ENCODE data around the gene CDK15. TPM values are rescaled to one million over a fixed set of nuclear protein-coding genes. Genes with fewer than 3 reads are reported as not detected.

CDK15 gene
- total RNA-seq = not detected

DNA sequence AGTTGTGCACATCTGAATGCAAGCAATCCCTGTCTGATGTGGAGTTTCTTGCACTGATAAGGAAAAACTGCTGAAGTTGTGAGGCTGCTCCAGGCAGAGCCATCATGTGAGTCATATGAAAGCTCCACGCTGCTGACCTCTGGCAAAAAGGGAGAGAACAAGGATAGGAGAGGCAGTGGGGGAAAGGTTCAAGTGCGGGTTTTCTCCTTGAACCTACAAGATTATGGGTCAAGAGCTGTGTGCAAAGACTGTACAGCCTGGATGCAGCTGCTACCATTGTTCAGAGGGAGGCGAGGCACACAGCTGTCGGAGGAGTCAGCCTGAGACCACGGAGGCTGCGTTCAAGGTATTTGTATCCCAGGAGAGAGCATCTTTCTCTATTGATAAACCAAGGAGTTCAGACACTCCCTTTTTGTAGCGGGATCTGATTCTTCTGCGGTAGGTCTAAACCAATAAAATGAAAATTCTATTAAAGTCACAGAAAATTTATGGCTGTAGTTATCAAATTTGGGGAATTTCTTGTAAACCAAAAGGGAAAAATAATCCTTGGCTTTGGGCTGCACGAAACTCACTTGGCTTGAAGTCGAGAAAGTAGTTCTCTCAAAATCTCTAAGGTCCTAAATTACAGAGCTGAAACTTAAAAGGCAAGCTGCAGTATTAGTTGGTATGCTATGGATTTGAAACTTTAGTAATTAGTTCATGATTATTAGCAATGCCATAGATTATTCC is at the start of gene CDK15:
Gene CDK15 (plus strand): TSS at position 96 of the 729 bp plus-strand sequence. CDS start 128 bp downstream, at position 224.

DNA sequence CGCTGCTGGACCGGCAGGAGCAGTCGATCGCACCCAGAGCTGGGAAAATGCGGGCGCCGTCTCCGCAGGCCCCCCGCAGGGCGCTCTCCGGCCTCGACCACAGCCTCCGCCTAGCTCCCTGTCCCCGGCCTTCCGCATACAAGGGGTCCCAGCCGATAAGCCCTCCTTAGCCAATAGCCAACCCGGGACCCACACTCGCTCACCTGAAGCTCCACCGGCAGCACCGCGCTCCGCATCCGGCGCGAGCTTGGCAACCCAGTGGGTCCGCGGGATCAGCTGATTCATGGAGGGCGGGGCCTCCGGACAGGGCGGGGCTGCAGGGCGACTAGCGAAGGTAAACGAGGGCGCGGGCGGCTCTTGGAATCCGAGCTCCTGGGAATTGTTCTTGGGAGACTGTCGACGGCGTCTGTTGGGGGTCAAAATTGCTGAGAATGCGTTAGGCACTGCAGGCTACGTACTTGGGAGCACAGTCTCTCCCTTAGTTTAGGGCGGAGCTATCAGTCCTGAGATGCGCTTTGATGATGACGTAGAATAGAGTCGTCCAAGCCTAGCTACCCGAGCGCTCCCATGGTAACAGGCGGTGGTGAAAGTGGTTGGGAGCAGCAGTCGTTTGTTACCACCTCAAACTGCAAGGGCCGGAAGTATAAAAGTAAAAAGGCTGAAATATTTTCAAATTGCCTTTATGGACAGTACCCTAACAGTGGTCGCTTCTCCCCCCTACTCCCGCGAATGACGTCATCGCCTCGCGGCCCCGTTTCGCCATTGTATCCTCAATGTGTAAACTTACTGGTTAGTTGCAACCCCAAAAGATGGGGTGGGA is 25.5 kb upstream of the CDK15 start, which contains the start of gene ALS2:
Gene ALS2 (minus strand): TSS at position 260 of the 820 bp plus-strand sequence. CDS start 12,048 bp downstream, outside the sequence.

Other genes starting within 250 kb of the CDK15 start
- gene TMEM237, start 163.0 kb upstream of the CDK15 start, total RNA-seq = 10 to 100 TPM; 15.8 to 17.4 TPM
- not detected for gene MPP4, start 107.9 kb upstream of the CDK15 start, total RNA-seq
- gene ALS2, start 25.6 kb upstream of the CDK15 start, total RNA-seq = 10 to 100 TPM; 11.4 to 12.7 TPM
- gene FZD7, start 227.3 kb downstream of the CDK15 start, total RNA-seq = under 1 TPM; 0.63 to 0.93 TPM

Data from activated naive CD4-positive, alpha-beta T cell treated with anti-CD3 and anti-CD28 coated beads, Interleukin-2, amount 10 ng/mL, durations not matched to agents 5 hours and 36 hours (primary cell).